ENCODE data around the gene KCNQ1.

The KCNQ1 gene

GRCh38 chr11:2820976-2821375 lies 376.2 kb downstream of the KCNQ1 start:
- no peak for DNase-seq

- DNase-seq = no peak
Observed at GRCh38 chr11:2821891-2822290, 377.1 kb downstream of the KCNQ1 start.

GRCh38 chr11:2824851-2825250 lies 380.0 kb downstream of the KCNQ1 start:
- DNase-seq = no peak

- no peak for DNase-seq
Observed at GRCh38 chr11:2825261-2825888, 380.6 kb downstream of the KCNQ1 start.

- DNase-seq = no peak
Observed at GRCh38 chr11:2825889-2826678, 381.3 kb downstream of the KCNQ1 start.

GRCh38 chr11:2826679-2827056 lies 381.9 kb downstream of the KCNQ1 start:
- no peak for DNase-seq

- DNase-seq = no peak
Observed at GRCh38 chr11:2827256-2827655, 382.4 kb downstream of the KCNQ1 start.

- DNase-seq = no peak
Observed at GRCh38 chr11:2827792-2828191, 383.0 kb downstream of the KCNQ1 start.

GRCh38 chr11:2828585-2829330 lies 383.9 kb downstream of the KCNQ1 start:
- DNase-seq = no peak

- DNase-seq = no peak
Observed at GRCh38 chr11:2830030-2830812, 385.4 kb downstream of the KCNQ1 start.

GRCh38 chr11:2830886-2831285 lies 386.1 kb downstream of the KCNQ1 start:
- DNase-seq = no peak

GRCh38 chr11:2831781-2832532 lies 387.1 kb downstream of the KCNQ1 start:
- no peak for DNase-seq

- DNase-seq = no peak
Observed at GRCh38 chr11:2832533-2833020, 387.8 kb downstream of the KCNQ1 start.

GRCh38 chr11:2833051-2833715 lies 388.4 kb downstream of the KCNQ1 start:
- DNase-seq = no peak

- DNase-seq = no peak
Observed at GRCh38 chr11:2833716-2834502, 389.1 kb downstream of the KCNQ1 start.

GRCh38 chr11:2834503-2835273 lies 389.9 kb downstream of the KCNQ1 start:
- DNase-seq = no peak

- no peak for DNase-seq
Observed at GRCh38 chr11:2835296-2835695, 390.5 kb downstream of the KCNQ1 start.

- DNase-seq = no peak
Observed at GRCh38 chr11:2835751-2836150, 390.9 kb downstream of the KCNQ1 start.

- DNase-seq = no peak
Observed at GRCh38 chr11:2836315-2837095, 391.7 kb downstream of the KCNQ1 start.
